GM12891 (cell line): ENCODE measurements around the gene CDH23.

Experiments
- PAX5 ChIP-seq: IDR thresholded peaks from 2 replicates; pipeline ENCODE4 v1.6.1; 2011; ENCODE audit warnings: low read length, moderate library complexity, mild to moderate bottlenecking; ENCODE audit not compliant: insufficient read depth, severe bottlenecking
- POLR2A ChIP-seq: IDR thresholded peaks from 2 replicates; pipeline ENCODE4 v1.6.1; 2011; ENCODE audit warnings: low read depth, low read length, control low read depth
- POLR2AphosphoS5 ChIP-seq: IDR thresholded peaks from 2 replicates; pipeline ENCODE4 v1.6.1; 2011; ENCODE audit warnings: low read depth, low read length, control low read depth
- SPI1 ChIP-seq: IDR thresholded peaks from 2 replicates; pipeline ENCODE4 v1.6.1; 2011; ENCODE audit warnings: low read depth, low read length, control low read depth
- TAF1 ChIP-seq: IDR thresholded peaks from 2 replicates; pipeline ENCODE4 v1.6.1; 2011; ENCODE audit warnings: low read depth, low read length, control low read depth

DNA sequence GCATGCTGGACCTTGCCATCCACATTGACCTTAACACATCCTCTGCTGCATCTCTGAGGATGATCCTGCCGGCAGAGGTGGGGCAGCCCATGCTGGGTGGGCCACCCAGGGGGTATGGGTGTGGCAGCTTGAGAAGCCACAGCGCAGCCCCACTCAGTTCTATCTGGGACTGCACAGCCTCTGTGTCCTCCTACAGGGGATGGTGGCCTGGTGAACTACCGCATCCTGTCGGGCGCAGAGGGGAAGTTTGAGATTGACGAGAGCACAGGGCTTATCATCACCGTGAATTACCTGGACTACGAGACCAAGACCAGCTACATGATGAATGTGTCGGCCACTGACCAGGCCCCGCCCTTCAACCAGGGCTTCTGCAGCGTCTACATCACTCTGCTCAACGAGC, 335.1 kb downstream of the CDH23 start:
- TF ChIP-seq POLR2AphosphoS5 = no peak
- no peak for TF ChIP-seq POLR2A
- no peak for TF ChIP-seq TAF1
- no peak for TF ChIP-seq SPI1
- no peak for TF ChIP-seq PAX5
